IMR-90 (cell line): ENCODE results near the gene GAS7. TPM values are rescaled to one million over a fixed set of nuclear protein-coding genes. Genes with fewer than 3 reads are reported as not detected.

Source experiments
- ATAC-seq: fragments of 200-7000 bp; cut with Tn5 transposase; 2 replicates; pipeline ENCODE4 v1.9.1; 2020; ENCODE audit warnings: low read depth, mild to moderate bottlenecking, moderate library complexity
- BruUV-seq: library from RNA; stranded (reverse); fragments of 400-500 nt; replicated peaks from 2 replicates; lab custom pipeline; 2021; lab: Mats Ljungman, UMichigan
- CTCF ChIA-PET: fragments of 300-600 bp; formaldehyde crosslinking; extraction: SDS; loops from one replicate; lab custom pipeline; 2021; ENCODE audit warnings: antibody characterized with exemption; lab: Yijun Ruan, JAX
- POLR2A ChIA-PET: fragments of 300-600 bp; sonication (Branson Sonifier 250); formaldehyde crosslinking; loops from one replicate; lab custom pipeline; 2022; ENCODE audit warnings: antibody characterized with exemption; ENCODE audit not compliant: unreplicated experiment; lab: Charles Lee
- DNase-seq: peaks from one replicate; pipeline ENCODE4 v3.0.0; 2013
- H2AFZ ChIP-seq: replicated peaks from 2 replicates; pipeline ENCODE3; 2013; ENCODE audit warnings: low read length, mild to moderate bottlenecking; ENCODE audit not compliant: poor library complexity
- H2AK5ac ChIP-seq: 2 replicates; pipeline ENCODE4 v1.6.1; 2013; ENCODE audit warnings: low read depth, low read length, inconsistent platforms
- H2AK9ac ChIP-seq: replicated peaks from 2 replicates; pipeline ENCODE3; 2013; ENCODE audit warnings: mild to moderate bottlenecking, low read depth, low read length, moderate library complexity; ENCODE audit not compliant: poor library complexity
- H2BK120ac ChIP-seq: 2 replicates; pipeline ENCODE4 v1.6.1; 2013; ENCODE audit warnings: low read depth, low read length, inconsistent platforms
- H2BK15ac ChIP-seq: 3 replicates; pipeline ENCODE4 v1.6.1; 2013; ENCODE audit warnings: low read depth, low read length, inconsistent platforms
- H2BK20ac ChIP-seq: 2 replicates; pipeline ENCODE4 v1.6.1; 2013; ENCODE audit warnings: low read depth, mild to moderate bottlenecking, inconsistent platforms, low read length, moderate library complexity
- H2BK5ac ChIP-seq: 2 replicates; pipeline ENCODE4 v1.6.1; 2013; ENCODE audit warnings: mild to moderate bottlenecking, low read depth, low read length, inconsistent platforms; ENCODE audit not compliant: poor library complexity, severe bottlenecking
- H3K14ac ChIP-seq: replicated peaks from 2 replicates; pipeline ENCODE4 v1.6.1; 2013; ENCODE audit warnings: low read depth, low read length, inconsistent platforms
- H3K18ac ChIP-seq: 2 replicates; pipeline ENCODE4 v1.6.1; 2013; ENCODE audit warnings: low read depth, low read length, control low read depth
- H3K23ac ChIP-seq: 2 replicates; pipeline ENCODE4 v1.6.1; 2013; ENCODE audit warnings: low read depth, low read length, inconsistent platforms
- H3K27ac ChIP-seq: 2 replicates; pipeline ENCODE4 v1.5.1; 2013; ENCODE audit warnings: mild to moderate bottlenecking, control low read depth, low read length; ENCODE audit not compliant: insufficient read depth
- H3K27me3 ChIP-seq: 2 replicates; pipeline ENCODE4 v1.6.1; 2013; ENCODE audit warnings: low read length; ENCODE audit not compliant: control insufficient read depth, insufficient read depth
- H3K36me3 ChIP-seq: 2 replicates; pipeline ENCODE4 v1.6.1; 2013; ENCODE audit warnings: low read length, mixed read lengths; ENCODE audit not compliant: control insufficient read depth, insufficient read depth
- H3K4ac ChIP-seq: 2 replicates; pipeline ENCODE4 v1.6.1; 2013; ENCODE audit warnings: low read depth, low read length, inconsistent platforms
- H3K4me1 ChIP-seq: 2 replicates; pipeline ENCODE4 v1.6.1; 2013; ENCODE audit warnings: low read length, mixed read lengths; ENCODE audit not compliant: control insufficient read depth, insufficient read depth
- H3K4me2 ChIP-seq: 2 replicates; pipeline ENCODE4 v1.6.1; 2013; ENCODE audit warnings: low read depth, mild to moderate bottlenecking, control low read depth, low read length, moderate library complexity
- H3K4me3 ChIP-seq: 2 replicates; pipeline ENCODE4 v1.5.1; 2013; ENCODE audit warnings: low read depth, mild to moderate bottlenecking, control low read depth, low read length, moderate library complexity; ENCODE audit not compliant: insufficient read depth
- H3K56ac ChIP-seq: 2 replicates; pipeline ENCODE4 v1.6.1; 2013; ENCODE audit warnings: low read length, inconsistent platforms; ENCODE audit not compliant: insufficient read depth; ENCODE audit errors: extremely low read depth
- H3K79me1 ChIP-seq, 2 experiments: 2 replicates each; pipeline ENCODE4 v1.6.1; 2013; ENCODE audit warnings: low read length in 2 of 2, inconsistent platforms in 1 of 2, low read depth in 1 of 2
- H3K9ac ChIP-seq: 2 replicates; pipeline ENCODE4 v1.6.1; 2013; ENCODE audit warnings: low read depth, low read length, control low read depth
- H3K9me1 ChIP-seq: 2 replicates; pipeline ENCODE4 v1.6.1; 2013; ENCODE audit warnings: low read length, inconsistent platforms; ENCODE audit not compliant: insufficient read depth
- H3K9me3 ChIP-seq: 2 replicates; pipeline ENCODE4 v1.6.1; 2013; ENCODE audit warnings: low read length; ENCODE audit not compliant: control insufficient read depth, insufficient read depth
- H4K20me1 ChIP-seq: 2 replicates; pipeline ENCODE4 v1.6.1; 2013; ENCODE audit warnings: low read length, inconsistent platforms; ENCODE audit not compliant: insufficient read depth
- H4K5ac ChIP-seq: 2 replicates; pipeline ENCODE4 v1.6.1; 2013; ENCODE audit warnings: mild to moderate bottlenecking, low read depth, low read length, control low read depth
- H4K8ac ChIP-seq, 2 experiments: 2 replicates each; pipeline ENCODE4 v1.6.1; 2013; ENCODE audit warnings: low read depth in 2 of 2, low read length in 2 of 2, control low read depth in 1 of 2, inconsistent platforms in 1 of 2
- H4K91ac ChIP-seq: 2 replicates; pipeline ENCODE4 v1.6.1; 2013; ENCODE audit warnings: low read depth, low read length, inconsistent platforms; ENCODE audit not compliant: insufficient read depth
- BHLHE40 ChIP-seq: fragments of 150-350 bp; IDR thresholded peaks from 2 replicates; pipeline ENCODE4 v1.6.1; 2016; ENCODE audit warnings: mild to moderate bottlenecking, low read depth, low read length
- CEBPB ChIP-seq: IDR thresholded peaks from 2 replicates; pipeline ENCODE4 v1.6.1; 2012; ENCODE audit warnings: low read depth, low read length, improper control_type of control experiment
- CHD1 ChIP-seq: IDR thresholded peaks from 2 replicates; pipeline ENCODE4 v1.6.1; 2012; ENCODE audit warnings: low read depth, low read length, improper control_type of control experiment
- CTCF ChIP-seq: conservative IDR thresholded peaks from 2 replicates; pipeline ENCODE4 v1.5.1; 2012; ENCODE audit warnings: mild to moderate bottlenecking, low read depth, low read length, improper control_type of control experiment
- ELK1 ChIP-seq: fragments of 150-350 bp; IDR thresholded peaks from 2 replicates; pipeline ENCODE4 v1.6.1; 2016; ENCODE audit warnings: low read depth, mild to moderate bottlenecking, low read length, moderate library complexity, borderline replicate concordance
- FOS ChIP-seq: fragments of 150-350 bp; IDR thresholded peaks from 2 replicates; pipeline ENCODE4 v1.6.1; 2016; ENCODE audit warnings: low read depth, low read length
- MAFK ChIP-seq: IDR thresholded peaks from 2 replicates; pipeline ENCODE4 v1.6.1; 2012; ENCODE audit warnings: low read depth, low read length, improper control_type of control experiment
- MAZ ChIP-seq: IDR thresholded peaks from 2 replicates; pipeline ENCODE4 v1.6.1; 2012; ENCODE audit warnings: low read depth, mild to moderate bottlenecking, low read length, improper control_type of control experiment, moderate library complexity, borderline replicate concordance
- MXI1 ChIP-seq: IDR thresholded peaks from 2 replicates; pipeline ENCODE4 v1.6.1; 2012; ENCODE audit warnings: low read depth, mild to moderate bottlenecking, low read length, moderate library complexity, borderline replicate concordance
- POLR2A ChIP-seq: IDR thresholded peaks from 2 replicates; pipeline ENCODE4 v1.6.1; 2012; ENCODE audit warnings: mild to moderate bottlenecking, low read depth, low read length
- RAD21 ChIP-seq: IDR thresholded peaks from 2 replicates; pipeline ENCODE4 v1.6.1; 2012; ENCODE audit warnings: low read length, improper control_type of control experiment
- RCOR1 ChIP-seq: IDR thresholded peaks from 2 replicates; pipeline ENCODE4 v1.6.1; 2012; ENCODE audit warnings: mild to moderate bottlenecking, low read length, improper control_type of control experiment; ENCODE audit not compliant: insufficient replicate concordance
- RFX5 ChIP-seq: IDR thresholded peaks from 2 replicates; pipeline ENCODE4 v1.8.0; 2012; ENCODE audit warnings: low read depth, mild to moderate bottlenecking, low read length, moderate library complexity
- SMC3 ChIP-seq: fragments of 150-350 bp; IDR thresholded peaks from 2 replicates; pipeline ENCODE4 v1.6.1; 2016; ENCODE audit warnings: low read depth, mild to moderate bottlenecking, antibody characterized with exemption, low read length, moderate library complexity
- USF2 ChIP-seq: fragments of 150-350 bp; IDR thresholded peaks from 2 replicates; pipeline ENCODE4 v1.6.1; 2017; ENCODE audit warnings: mild to moderate bottlenecking, antibody characterized with exemption, low read length, low read depth
- WGBS, 2 experiments: methylation state at CpG; one replicate each; pipeline versions ENCODE4 v1.1.5 to v1.1.7; 2013; ENCODE audit warnings: missing lambda C conversion rate in 2 of 2; ENCODE audit not compliant: insufficient read length in 1 of 2; ENCODE audit errors: extremely low coverage in 2 of 2; 5-methylcytosine and 5-hydroxymethylcytosine counted together
- dilution Hi-C: fragments of 300-500 bp; cut with HindIII; formaldehyde crosslinking; loops from one replicate; pipeline ENCODE4 v1.14.3; 2018; ENCODE audit warnings: low sequenced_read_pairs; ENCODE audit not compliant: unreplicated experiment
- in situ Hi-C: fragments of 300-500 bp; cut with MboI; formaldehyde crosslinking; loops from 3 replicates; pipeline ENCODE4 v1.14.3; 2019; ENCODE audit warnings: low sequenced_read_pairs, inconsistent platforms, mixed read lengths
- intact Hi-C: fragments of 100-400 bp; cut with micrococcal nuclease; formaldehyde crosslinking; loops from 2 replicates; pipeline ENCODE4 v1.10.0; 2022
- polyA plus RNA-seq, 3 experiments: library from polyadenylated mRNA; depleted of rRNA; stranded (reverse); fragments of >200 nt; gene quantifications; 2 replicates each; pipeline ENCODE4 v1.2.3, GENCODE V29; 2012; ENCODE audit warnings: low replicate concordance in 1 of 3
- total RNA-seq: library from RNA; depleted of rRNA; stranded (reverse); fragments of >200 nt; gene quantifications from 2 replicates; pipeline ENCODE4 v1.2.3, GENCODE V29; 2012

GAS7 gene
- total and polyA plus RNA-seq, 2 of the 4 experiments (the other 2 are of a cell fraction): 4.6 to 5.0 TPM

GRCh38 chr17:9916108-9916507, 282.3 kb downstream of the GAS7 start:
- Histone ChIP-seq H3K14ac (no peak overlapping the region), H4K5ac (no peak overlapping the region), H3K27ac (no peak overlapping the region), H3K9ac (no peak overlapping the region), H4K20me1 (no peaks in the 10 kb centered on the region), H2BK120ac (no peak overlapping the region), H3K79me1 (no peaks in the 10 kb centered on the region), H3K23ac (no peak overlapping the region), H2BK5ac (no peak overlapping the region), H3K4me3 (no peak overlapping the region), H3K4ac (no peak overlapping the region), H3K18ac (no peak overlapping the region), H2AK5ac (no peak overlapping the region), H2AK9ac (no peak overlapping the region), H3K4me2 (no peak overlapping the region), H2AFZ (no peak overlapping the region), H3K9me3 (no peaks in the 10 kb centered on the region), H3K56ac (no peak overlapping the region), H3K27me3 (no peaks in the 10 kb centered on the region), H3K9me1 (no peaks in the 10 kb centered on the region), H3K36me3 (peaks cover 12% of the 10 kb centered on the region; the same call in 1 of the 2 replicates), H3K4me1 (peaks cover 5% of the 10 kb centered on the region; the same call in 1 of the 2 replicates), H2BK15ac (no peak overlapping the region), H4K91ac (no peak overlapping the region), H2BK20ac (no peak overlapping the region), H4K8ac (no peak overlapping the region)
- TF ChIP-seq FOS (no peak), USF2 (no peak), SMC3 (no peak), MAZ (no peak), MXI1 (no peak), POLR2A (no peak), CHD1 (no peak), CEBPB (no peak), BHLHE40 (no peak), RAD21 (no peak), MAFK (no peak), ELK1 (no peak), CTCF (no peak), RCOR1 (no peak), RFX5 (no peak)
- ATAC-seq (no peak), DNase-seq (no peak)
- in situ Hi-C loops (no loop called here), intact Hi-C loops (no loop called here), dilution Hi-C loops (no loop called here)
- WGBS, 2 experiments: 84% methylated on average over 4 of the region's 8 CpGs; no CpG with 5 or more reads in 1 of the 2 experiments
- BruUV-seq: no TSS peak
- CTCF ChIA-PET: no interaction called here
- POLR2A ChIA-PET: no interaction called here
